ENCODE measurements around the gene SLC36A1. TPM values are rescaled to one million over a fixed set of nuclear protein-coding genes. Genes with fewer than 3 reads are reported as not detected.

SLC36A1 gene
- total RNA-seq (ENCODE audit: low replicate concordance), result 3.4 and 5.4 TPM in 2 replicates

DNA sequence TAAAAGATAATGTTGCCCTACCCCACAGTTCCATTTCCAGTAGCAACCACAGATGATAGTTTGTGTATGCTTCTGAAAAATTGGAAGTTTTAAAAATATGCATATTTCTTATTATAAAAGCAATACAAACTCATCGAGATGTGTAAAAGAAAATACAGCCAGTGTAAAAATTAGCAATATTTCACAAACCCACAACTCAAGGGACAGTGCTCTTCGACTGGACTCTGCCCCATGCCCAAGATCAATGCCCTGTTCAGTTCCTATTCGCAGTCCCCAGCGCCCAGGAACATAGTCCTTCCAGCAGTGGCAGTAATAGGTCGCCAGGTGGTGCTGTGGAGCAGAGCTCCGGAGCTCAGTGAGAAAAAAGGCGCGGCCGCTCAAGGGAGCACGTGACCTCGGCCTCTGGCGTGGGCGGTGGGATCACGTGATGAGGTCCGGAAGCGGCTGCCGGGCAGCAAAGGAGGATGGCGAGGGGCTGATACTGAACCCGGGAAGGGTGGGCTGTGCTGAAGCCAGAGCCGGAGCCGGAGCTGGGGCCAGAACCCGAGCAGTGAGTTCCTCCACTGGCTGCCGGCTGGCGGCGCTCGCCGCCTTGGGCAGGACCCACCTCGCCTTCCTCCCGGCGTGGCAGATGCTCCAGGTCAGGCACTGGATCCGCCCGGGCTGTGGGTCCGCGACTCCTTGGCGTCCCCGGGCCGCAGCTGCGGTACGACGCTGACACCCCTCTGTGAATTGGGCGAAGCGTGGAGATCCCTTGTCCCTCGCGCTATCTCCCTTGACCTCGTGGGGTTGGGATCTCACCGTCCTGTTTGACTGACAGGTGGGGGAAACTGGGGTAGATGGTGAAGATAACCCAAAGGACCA, at the start of gene SLC36A1:
Gene SLC36A1, plus strand, starts transcription at position 430 of the 864 bp plus-strand sequence. CDS start 11,190 bp downstream, outside the sequence.

Other genes starting within 250 kb of the SLC36A1 start
- 0.38 and 5.9 TPM in 2 replicates for gene CCDC69, start 223.5 kb upstream of the SLC36A1 start, total RNA-seq (ENCODE audit: low replicate concordance)
- gene GM2A, start 194.4 kb upstream of the SLC36A1 start, total RNA-seq (ENCODE audit: low replicate concordance), result 14.1 and 39.8 TPM in 2 replicates
- not detected in 2 replicates for gene SLC36A3, start 143.8 kb upstream of the SLC36A1 start, total RNA-seq (ENCODE audit: low replicate concordance)
- 0.12 TPM in 1 of 2 replicates, not detected in the other for gene SLC36A2, start 100.0 kb upstream of the SLC36A1 start, total RNA-seq (ENCODE audit: low replicate concordance)
- gene FAT2, start 143.7 kb downstream of the SLC36A1 start, total RNA-seq (ENCODE audit: low replicate concordance), result under 0.01 TPM in 2 replicates
- gene SPARC, start 239.3 kb downstream of the SLC36A1 start, total RNA-seq (ENCODE audit: low replicate concordance), result 1,374 and 1,996 TPM in 2 replicates

Measured in smooth muscle cell of the coronary artery (primary cell).